NCI-H2227 treated with DMSO at 0.1 percent for 48 hours (cell line): ENCODE measurements around the gene FAM111A.

Source experiments
- DNase-seq: peaks from one replicate; lab custom pipeline; 2025; lab: John Stamatoyannopoulos, UW

The FAM111A gene

GRCh38 chr11:59141673-59142460 lies 789 bp upstream of the FAM111A start:
- DNase-seq, result peak; percentile 63

- no peak for DNase-seq
Observed at GRCh38 chr11:59144096-59144495, 1.4 kb downstream of the FAM111A start.

GRCh38 chr11:59144579-59145345 lies 2.1 kb downstream of the FAM111A start:
- DNase-seq, result peak; percentile 90

GRCh38 chr11:59145534-59145933 lies 2.9 kb downstream of the FAM111A start:
- no peak for DNase-seq

GRCh38 chr11:59151761-59152160 lies 9.1 kb downstream of the FAM111A start:
- no peak for DNase-seq

GRCh38 chr11:59152312-59152951 lies 9.8 kb downstream of the FAM111A start:
- DNase-seq, result no peak

GRCh38 chr11:59154610-59155009 lies 12.0 kb downstream of the FAM111A start:
- no peak for DNase-seq

GRCh38 chr11:59157433-59157832 lies 14.8 kb downstream of the FAM111A start:
- no peak for DNase-seq

- peak; percentile 86 for DNase-seq
Observed at GRCh38 chr11:59158206-59159068, 15.8 kb downstream of the FAM111A start.

GRCh38 chr11:59164028-59164427 lies 21.4 kb downstream of the FAM111A start:
- no peak for DNase-seq

- DNase-seq, result peak; percentile 90
Observed at GRCh38 chr11:59171508-59172322, 29.1 kb downstream of the FAM111A start, which contains the start of gene DTX4. Gene DTX4 (plus strand): TSS chr11:59172132. CDS start chr11:59172596, 464 bp downstream.

- no peak for DNase-seq
Observed at GRCh38 chr11:59172345-59173079, 29.9 kb downstream of the FAM111A start.

GRCh38 chr11:59173080-59173963 lies 30.7 kb downstream of the FAM111A start:
- DNase-seq, result peak; percentile 49

GRCh38 chr11:59173964-59174663 lies 31.5 kb downstream of the FAM111A start:
- no peak for DNase-seq

GRCh38 chr11:59174664-59175033 lies 32.0 kb downstream of the FAM111A start:
- DNase-seq, result no peak

- DNase-seq, result no peak
Observed at GRCh38 chr11:59175091-59175501, 32.4 kb downstream of the FAM111A start.

- peak; percentile 11 for DNase-seq
Observed at GRCh38 chr11:59176330-59176729, 33.7 kb downstream of the FAM111A start.

GRCh38 chr11:59178402-59178801 lies 35.7 kb downstream of the FAM111A start:
- no peak for DNase-seq
